HG03159 (cell line): ENCODE data around the gene PRCD.

ENCODE experiments used
- ATAC-seq: cut with Tn5 transposase; IDR thresholded peaks from one replicate; pipeline ENCODE4 v1.9.1; 2021; ENCODE audit warnings: mild to moderate bottlenecking, moderate library complexity; ENCODE audit not compliant: unreplicated experiment

PRCD gene

DNA sequence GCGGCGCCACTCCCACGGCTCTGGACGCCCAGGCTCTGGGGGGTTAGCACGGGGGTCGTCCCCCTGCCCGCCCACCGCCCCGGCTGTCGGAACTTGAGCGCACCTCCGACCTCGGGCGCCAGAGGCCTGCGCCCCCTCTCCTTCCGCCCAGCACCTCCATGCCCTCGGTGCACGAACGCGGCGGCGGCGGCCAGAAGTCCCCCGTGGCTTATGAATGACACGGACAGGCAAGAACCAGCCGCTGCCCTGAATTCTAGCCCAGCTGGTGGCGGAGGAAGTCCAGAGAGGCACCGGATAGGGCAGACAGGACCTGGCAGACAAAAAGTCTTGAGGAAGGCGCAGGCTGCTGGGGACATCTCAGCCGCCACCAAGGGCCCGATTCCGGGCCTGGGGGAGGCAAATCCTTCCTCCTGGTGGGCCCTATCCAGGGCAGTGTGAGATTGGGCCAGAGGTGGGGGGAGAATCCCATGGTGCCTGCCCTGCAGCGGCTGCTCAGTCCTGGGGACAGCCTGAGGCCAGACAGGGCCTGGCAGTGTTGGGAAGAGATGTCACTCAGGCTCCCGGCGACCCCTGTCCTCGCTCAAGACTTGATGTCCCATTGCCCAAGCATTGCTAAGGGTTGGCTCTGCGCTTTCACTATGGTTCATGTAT is 1.4 kb upstream of the PRCD start:
- no peak for ATAC-seq

DNA sequence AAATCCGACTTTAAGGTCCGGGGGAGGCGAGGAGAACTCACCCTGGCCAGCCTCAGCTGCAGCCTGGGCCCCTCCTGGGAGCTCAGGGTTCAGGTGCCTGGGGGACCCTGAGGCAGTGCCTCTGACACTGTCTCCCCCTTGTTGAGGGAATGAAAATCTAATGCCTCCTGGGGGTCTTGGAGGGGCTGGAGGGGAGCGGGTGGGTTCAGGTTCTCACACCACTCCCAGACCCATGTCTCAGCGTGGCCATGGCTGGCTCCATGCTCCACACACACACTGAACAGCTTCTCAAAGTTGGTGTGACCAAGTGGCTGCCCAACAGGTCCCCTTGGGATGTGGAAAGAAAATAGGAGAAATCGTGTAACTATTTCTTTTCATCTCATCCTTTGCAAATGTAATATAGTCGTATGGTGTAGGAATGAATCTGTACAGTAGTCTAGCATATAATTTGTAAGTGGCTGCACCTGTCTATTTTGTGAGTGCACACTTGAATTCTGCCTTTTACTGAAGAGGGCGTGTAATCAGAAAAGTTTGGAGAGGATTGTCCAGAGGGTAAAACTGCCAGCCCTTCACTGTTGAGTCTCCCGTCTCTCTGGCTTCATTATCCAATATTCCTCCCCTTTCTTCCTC is 788 bp upstream of the PRCD start:
- no peak for ATAC-seq

DNA sequence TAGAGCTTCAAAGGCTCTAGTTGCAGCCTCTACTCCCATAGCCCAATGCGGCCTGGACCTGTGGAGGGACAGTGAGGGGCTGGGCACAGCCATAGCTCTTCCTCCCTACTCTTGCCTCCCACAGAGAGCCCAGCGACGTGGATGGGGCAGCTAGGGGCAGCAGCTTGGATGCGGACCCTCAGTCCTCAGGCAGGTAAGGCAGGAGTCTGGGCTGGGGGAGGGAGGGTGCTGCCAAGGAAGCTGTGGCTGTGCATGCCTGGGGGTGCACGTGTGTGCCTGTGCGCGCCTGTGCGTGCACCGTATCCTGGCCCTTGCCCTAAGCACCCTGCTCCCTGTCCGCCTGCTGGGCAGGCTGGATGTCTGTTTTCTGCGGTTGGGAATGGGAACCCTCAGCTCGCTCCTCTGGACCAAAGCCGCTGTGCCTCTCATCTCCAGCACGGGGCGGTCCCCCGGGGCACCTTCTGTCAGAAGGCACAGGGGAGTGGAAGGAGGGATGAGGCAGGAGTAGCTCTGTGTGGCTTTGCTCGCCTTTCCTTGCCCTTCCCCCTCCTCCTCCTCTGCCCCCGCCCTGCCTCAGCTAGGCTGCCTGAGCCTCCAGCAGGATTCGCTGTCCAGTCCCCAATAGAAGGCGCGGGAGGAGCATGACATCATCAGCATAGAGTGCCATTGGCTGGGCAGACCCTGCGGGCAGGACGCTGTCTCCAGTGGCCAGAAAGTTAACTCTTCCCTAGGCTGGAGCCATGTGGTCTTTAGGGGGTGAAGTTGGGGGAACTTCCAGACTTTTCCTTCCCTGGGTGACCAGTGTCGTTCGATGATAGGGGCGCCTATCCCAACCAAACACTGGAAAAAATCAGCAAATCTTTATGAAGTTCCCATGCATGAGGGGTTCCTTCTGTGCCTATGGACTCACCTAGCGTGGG is 797 bp downstream of the PRCD start:
- ATAC-seq: no peak

DNA sequence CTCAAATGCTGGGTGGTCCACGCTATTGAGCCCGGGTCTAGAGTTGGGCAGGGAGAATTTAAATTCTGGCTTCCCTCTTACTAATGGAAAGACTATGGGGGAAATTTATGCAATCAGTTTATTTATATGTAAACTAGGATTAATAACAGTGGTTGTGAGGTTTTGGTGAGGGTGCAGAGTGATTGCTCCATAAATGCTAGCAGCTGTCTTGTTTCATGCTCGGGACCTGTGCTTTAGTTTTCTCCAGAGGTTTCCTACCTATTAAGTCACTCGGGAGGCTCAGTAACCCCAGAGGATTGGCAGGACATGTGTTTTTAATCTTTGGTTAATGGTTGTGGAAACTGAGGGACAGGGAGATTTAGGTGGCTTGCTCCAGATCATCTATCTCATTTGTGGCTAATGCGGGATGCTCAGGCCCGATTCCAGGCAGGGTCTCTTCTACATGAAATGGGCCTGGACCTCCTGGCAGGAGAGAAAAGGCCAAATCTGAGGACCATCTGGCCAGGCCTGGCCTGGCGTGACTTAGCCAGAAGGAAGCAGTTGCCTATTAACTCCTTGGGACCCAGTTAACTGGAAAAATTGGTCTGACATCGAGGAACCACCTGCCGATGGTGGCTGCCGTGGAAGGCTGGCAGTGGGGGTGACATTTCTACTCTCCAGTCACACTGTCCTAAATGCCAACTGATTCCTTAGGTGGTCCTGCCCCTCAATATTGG is 2.1 kb downstream of the PRCD start:
- ATAC-seq: no peak

DNA sequence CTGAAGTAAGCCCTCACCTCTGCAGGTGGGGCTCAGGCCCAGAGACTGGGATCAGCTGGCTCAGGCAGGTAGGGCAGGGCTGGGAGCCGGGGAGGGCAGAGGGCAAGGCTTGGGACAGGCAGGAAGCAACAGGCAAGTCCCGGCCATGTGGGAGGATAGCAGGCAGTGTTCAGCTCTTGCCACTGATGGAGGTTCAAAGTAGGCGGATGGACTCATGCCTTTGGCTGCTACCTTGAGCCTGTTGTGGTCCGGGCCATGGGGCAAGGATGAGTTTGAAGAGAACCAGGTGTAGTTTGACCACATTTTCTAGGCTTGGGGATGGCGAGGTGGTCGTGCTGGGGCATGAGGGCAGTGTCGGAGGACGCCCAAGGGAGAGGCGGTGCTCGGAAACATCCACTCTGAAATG is 2.7 kb downstream of the PRCD start:
- ATAC-seq: no peak

DNA sequence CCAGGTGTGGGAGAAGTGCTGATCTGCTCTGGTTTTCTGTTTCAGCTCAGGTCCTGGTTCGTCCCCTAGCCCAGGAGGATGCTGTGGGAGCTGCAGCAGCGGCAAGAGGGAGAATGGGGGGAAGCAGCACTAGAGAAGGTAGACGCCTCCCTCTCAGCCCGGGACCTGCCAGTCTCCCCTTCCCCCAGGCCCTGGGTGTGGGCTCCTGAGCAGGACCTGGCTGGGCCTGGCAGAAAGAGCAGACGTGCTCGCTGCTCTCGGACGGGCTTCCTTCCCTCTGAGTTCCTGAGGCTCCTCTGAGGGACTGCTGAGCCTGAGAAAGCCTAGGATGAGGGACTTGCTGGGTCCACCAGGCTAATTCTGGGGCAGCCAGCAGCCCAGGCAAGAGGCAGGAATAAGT is 3.1 kb downstream of the PRCD start:
- ATAC-seq: no peak

DNA sequence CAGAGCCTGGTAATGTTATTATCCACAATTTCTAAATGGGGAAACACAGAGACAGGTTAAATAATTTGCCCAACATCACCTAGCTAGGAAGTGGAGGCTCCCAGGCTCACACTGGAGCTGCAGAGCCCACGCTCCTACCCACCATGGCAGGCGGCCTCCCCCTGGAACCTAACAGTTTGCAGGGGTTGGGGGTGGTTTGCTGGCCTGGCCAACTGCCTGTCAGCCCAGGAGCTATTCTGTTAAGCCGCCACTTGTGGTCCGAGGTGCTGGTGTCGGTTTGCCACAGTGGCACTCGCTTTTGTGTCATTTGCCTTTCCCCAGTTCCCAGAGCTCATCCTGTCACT is 3.6 kb downstream of the PRCD start:
- no peak for ATAC-seq

DNA sequence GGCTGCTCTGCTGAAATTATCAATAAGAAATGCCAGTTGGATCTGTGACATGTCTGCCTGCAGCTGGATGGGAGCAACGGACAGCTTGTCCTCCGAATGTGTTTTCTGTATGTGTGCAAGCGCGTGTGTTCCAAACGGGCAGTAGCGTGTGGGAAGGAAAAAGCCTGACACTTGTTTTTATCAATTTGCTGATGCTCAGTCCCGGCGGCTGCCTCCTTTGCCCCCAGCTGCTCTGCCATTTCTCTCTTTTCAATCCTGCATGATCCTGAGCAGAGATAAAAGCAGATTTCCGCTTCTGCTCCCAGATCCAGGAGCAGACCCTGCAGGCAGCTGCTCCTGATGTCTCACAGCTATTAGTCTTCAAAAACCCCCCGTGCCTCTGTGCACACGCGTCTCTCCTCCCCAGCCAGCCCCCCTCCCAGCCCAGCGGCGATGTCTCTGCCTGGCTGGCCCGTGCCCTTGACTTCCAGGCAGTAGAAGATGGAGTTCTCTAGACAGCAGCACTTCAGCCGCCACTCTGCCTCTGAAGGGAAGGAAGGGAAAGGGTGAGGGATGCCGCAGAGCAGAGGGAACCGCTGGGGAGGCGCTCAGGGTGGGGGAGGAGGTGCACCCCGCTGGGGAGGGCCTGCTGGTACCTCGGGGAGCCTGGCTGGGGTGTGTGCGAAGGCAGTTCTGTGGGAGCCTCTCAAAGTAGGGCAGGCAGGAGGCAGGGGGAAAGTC is 4.1 kb downstream of the PRCD start:
- ATAC-seq: no peak

DNA sequence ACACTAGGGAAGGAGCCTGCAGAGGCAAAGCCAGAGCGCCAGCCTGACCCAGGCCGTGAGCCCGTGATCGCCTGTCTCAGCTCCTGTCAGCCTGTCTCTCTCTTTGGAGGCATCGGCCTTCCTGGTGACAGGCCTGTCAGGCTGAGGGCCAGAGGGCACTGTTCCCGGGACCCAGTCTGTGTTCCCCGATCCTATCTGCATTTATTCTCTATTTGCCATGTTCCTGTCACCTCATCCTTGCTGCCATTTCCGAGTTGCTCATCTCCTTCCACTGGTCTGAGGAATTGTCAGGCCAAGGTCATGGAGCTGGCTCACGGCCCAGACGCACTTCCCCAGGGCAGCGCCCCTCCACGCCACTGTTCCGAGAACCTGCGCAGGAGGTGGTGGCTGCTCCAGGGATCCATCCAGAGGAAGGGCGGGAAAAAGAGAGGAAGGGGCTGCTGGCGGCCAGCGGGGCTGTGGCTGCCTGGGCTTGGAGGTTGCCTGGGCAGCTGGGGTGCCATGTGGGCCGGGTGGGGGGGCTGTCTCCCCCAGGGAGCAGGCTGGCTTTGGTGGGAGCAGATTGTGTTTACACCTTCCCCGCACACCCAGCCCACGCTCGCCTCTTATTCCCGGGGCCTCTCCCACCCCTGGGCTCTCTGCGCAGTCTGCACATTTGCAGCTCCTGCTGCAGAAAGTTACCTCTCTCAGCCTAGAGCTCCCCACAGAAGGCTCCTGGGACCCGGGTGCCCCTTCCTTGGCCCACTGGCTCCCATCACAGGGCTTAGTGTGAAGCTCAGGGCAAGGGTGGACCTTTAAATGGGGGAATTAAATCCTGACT is 4.9 kb downstream of the PRCD start:
- no peak for ATAC-seq

DNA sequence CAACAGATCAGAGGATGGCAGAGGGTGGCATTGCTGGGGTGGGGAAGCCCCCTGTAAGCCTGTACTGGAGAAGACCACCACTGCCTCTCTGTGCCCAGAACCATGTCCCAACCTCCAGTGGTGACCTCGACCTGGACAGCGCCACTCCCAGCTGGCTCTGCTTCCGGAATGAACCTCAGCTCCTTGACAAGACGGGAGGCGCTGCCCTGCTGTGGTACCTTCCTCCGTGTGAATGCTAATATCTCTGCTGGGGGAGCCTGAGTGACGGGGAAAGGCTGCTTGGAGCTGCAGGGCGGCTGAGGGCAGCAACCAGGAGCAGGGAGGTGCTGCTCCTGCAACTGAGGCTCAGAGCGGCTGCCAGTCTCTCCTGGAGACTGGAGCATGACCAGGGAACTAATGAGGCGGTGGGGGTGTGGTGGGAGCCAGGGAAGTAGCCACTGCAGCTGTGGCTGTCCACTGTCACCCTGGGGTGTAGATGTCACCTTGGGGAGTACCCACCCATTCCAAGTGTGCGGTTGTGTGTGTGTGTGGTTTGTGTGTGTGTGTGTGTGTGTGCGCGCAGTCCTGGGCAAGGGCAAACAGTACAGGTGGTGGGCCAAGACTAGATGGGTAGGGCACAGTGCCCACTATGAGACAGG is 6.2 kb downstream of the PRCD start:
- no peak for ATAC-seq

DNA sequence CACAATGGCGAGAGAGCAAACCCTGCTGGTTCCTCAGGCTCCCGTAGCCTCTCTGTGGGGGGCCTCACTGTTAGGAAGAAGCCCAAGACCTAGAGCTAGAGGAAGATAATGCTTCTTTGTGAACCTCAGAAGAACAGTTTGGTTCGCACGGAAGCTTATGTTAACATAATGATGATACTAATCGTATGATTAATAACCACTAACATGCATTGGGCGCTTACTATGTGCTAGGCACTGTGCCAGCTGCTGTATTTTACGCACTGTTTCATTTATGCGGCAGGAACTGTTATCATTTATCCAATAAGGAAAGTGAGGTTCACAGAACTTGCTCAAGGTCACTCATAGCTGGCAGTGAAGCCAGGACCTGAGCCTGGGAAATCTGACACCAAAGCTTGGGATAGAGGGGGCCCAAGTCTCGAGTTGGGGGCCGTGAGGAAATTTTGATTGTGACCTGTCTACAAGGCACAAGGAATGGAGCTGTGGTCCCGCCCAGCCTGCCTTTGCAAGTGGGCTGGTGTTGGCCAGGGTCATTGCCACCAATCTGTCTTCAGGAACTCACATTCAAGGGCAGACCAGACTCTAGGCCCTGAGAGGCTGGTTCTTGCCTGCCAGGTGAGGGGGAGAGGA is 6.8 kb downstream of the PRCD start:
- ATAC-seq: no peak

DNA sequence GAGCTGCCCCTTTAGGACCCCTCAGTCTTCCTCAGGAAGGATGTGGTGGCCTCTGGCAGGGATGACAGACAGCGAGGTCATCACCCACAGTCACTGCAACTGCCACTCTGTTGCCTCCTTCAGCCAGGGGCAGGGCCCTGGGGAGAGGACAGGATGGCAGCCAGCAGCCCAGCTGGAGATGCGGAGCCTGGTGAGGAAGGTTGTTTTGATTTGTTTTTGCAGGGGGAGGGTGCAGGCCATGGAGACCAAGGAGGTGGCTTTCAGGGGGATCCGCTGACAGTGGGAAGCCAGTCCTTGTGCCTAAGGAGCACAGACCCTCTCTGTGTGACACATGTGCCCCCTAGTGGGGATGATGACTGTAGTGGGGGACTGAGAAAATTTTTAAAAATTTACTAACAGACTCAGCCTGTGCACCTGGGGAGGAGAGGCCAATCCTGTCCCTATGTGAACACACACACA is 7.4 kb downstream of the PRCD start:
- no peak for ATAC-seq

DNA sequence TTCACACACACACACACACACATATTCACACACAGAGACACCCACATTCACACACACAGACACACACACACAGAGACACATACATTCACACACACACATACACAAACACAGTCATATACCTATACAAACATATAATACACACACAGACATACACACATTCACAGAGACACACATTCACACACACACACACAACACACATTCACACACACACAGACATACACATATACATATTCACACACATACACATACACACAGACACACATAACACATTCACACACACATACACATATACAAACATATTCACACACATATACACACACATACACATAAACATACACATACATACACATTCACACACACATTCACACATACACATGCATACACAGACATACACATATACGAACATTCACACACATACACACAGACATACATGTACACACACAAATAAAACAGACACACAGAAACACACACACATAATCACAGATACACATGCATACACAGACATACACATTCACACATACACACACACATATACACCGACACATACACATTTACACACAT is 7.9 kb downstream of the PRCD start:
- no peak for ATAC-seq

DNA sequence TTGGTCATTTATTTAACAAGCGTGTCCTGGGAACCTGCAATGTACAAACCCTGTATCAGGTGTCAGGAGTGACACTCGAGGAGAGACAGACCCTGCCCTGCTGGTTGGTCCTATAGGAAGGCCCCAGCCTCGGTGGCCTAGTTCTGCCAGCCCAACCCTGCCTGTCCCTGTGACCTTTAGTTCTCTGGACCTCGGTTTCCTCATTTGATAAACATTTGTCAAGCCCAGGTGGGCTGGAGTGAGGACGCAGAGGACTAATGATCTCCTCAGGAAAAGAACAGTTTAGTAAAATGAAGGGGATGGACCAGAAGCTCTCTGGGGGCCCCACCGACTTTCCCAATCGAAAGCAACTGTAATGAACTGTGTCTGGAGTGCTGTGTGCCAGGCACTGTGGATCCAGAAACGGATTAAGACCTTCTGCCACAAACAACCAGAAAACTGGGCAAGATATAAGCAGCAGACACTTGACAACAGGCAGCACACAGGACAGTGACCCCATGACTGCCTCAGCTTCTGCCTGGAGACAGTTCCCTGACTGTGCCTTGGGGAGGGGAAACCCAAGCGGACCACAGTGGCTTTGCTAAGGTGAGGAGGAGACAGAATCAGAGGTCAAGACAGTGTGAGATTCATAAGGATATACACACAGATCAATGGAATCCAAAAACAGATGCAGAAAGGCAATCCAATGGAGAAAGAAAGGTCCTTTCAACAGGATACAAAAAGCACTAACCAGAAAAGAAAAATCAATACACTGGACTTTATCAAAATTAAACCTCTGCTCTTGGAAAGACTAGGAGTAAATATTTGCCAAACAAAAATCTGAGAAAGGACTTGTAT is 8.8 kb downstream of the PRCD start:
- no peak for ATAC-seq

DNA sequence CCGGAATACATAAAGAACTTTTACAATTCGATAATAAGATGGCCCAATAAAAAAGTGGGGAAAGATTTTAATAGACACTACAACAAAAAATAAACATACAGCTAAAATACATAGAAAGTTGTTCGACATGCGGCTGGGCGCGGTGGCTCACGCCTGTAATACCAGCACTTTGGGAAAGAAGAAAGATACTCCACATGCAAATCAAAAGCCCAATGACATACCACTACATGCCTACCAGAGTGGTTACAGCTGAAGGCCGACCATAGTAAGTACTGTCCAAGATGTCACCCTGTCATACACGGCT is 9.3 kb downstream of the PRCD start:
- ATAC-seq: no peak

DNA sequence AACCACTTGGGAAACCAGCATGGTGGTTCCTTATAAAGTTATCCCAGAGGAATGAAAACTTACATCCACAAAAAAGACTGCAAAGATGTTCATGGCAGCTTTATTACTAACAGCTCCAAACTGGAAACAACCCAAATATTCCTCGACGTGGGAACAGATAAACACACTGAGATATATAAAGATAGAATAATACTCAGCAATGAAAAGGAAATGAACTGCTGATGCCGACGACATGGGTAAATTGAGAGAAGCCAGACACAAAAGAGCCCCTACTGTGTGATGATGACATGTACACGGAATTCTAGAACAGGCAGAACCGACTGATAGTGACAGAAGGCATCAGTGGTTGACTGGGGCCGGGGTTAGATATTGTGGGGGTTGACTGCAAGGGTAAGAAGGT is 9.7 kb downstream of the PRCD start:
- ATAC-seq: no peak

DNA sequence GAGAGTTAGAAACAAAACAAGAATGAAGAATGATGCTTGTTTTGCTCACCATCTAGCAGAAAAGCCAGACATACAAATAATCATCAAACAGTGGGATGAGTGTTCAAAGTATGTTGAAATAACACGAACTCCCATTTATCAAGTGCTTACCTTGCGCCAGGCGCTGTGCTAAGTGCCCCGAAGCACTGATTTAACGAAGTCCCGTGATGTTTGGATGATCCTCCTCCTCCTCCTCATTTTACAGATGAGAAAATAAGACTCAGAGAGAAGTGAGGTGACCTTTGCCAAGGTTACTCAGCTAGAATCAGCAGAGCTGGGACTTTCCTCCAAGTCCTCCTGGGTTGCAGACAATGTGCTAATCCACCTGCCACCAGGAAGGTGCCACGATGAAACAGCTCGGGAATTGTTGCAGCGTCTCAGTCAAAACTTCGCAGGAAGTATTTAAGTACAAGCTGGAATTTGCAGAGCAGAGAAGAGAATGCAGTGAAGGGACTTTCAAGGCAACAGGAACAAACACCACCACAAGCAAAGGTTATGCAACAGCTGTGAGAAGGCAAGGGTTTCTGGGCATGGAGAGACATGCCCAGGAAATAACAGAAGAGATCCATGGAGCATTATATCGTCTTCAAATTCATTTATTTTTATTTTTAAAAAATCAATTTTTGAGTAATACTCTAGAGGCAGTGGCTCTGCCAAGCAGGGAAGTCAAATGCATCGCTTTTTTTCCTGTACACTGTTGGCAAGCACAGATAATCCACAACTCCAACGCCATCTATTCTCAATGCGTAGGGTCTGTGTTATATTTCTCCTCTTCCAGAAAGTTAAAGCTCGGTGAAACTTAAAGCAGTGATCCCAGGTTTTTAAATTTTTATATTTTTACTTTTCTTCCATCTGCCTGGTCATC is 11.1 kb downstream of the PRCD start:
- ATAC-seq: no peak
